GM19395 (cell line): Measurements from ENCODE around the gene CCDC3.

Experiments
- ATAC-seq: cut with Tn5 transposase; IDR thresholded peaks from one replicate; pipeline ENCODE4 v1.9.1; 2021; ENCODE audit warnings: mild to moderate bottlenecking, moderate library complexity; ENCODE audit not compliant: unreplicated experiment

The CCDC3 gene

DNA sequence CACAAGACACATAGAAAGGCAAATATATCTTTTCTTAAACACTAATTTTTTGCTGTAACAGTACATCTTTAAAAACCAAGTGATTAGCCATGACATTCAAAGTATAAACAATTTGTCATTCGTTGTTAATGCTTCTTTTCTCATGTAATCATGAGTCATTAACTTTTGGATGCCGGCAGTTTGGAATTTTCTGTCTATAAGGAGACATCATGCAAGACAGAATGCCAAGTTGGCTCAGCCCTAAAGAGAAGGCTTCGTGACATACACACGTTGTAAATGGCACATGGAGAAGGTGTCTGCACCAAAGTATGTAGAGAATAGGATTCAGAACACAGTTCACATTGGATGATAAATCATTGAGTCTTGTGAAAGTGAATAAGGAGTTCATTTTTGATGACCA lies 35.9 kb downstream of the CCDC3 start:
- ATAC-seq = no peak

DNA sequence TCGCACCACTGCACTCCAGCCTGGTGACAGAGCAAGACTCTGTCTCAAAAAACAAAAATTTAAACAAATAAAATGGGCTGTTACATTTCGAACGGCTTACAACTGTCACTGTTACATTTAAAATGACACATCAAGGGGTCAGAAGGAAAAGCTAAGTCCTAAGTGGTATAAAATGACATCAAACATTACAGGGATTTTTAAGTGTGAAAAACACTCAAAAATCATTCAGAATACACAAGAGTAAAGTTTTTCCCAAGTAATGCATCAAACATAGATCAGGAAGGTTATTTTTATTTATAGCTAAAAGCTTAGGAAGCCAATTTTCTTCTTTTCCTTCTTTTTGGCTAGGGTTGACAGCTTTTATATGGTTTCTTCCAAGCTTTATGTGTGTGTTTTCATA lies 39.0 kb downstream of the CCDC3 start:
- no peak for ATAC-seq

DNA sequence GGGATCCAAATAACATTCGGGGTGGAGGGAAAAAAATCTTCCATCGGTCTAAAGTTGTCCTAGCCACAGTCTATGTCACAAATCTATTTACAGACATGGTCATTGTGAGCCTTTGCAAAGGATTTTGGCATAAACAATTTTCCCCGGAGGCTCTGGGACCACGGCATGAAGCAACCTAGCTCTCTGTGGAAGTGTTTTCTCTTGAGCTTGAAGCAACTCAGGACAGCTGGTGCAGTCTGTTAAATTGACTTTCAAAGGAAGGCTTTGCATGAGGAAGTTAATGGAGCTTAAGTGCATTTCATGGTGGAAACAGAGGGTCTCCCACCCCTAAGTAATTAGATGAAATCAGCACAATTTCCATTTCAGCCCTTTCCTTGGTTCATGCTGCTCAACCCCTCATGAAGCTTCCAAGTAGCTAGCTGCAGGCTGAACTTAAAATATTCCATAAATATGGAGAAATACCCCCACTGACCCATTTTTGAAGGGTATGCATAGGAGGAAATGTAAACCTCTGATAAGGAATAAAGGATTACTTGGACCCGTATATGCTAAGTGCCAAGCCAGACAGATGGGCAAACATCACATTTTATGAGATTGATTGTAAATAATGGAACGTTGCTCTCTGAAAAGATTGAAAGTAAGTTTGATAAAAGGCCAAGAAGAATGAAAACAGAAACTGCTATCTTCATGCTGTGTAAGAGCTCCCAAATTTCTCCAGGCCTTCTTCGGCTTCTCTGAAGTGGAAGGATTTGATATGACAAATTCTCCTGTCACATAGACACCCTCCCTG lies 39.9 kb downstream of the CCDC3 start:
- ATAC-seq = no peak

DNA sequence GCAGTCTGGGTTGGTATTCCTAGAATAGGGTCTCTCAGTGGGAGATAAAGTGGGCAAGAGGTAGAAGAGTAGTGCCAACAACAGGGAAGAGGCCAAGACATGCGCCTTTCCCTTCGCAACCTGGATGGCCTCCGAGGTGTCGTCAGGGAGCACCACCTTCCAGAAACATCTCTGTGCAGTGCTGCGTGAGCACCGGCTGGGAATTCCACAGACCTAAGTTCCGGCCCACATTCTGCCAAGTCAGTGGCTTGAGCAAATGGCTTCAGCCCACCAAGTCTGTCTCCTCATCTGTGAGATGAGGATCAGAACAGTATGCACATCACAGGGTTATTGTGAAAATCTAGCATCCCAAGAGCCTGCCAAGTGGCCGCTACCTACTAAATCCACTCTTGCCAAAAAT lies 40.6 kb downstream of the CCDC3 start:
- ATAC-seq = no peak

DNA sequence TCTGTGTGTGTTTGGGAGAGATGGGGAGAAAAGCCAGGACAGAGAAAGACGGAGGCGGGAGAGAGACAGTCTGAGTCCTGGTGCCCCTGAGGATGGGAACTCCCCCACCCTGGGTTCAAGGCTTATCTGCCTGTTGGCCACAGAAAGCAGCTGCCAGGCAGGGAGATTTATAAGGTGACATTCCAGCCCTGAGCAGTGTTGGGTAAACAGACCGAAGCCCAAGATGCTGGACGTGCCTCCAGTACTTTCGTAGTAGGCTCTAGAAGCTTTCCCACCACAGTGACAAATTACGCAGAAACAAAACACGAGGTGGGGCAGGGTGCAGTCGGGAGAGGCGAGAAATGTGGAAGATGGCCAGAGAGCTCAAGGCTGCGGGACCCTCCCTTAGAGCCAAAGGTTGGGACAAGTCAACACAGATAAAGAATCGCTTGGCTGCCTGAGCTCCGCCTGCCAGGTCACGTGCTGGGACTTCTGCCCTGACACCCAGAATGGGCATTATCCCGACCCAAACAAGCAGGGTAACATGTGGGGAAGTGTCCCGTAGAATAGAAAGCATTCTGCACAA lies 41.1 kb downstream of the CCDC3 start:
- no peak for ATAC-seq

DNA sequence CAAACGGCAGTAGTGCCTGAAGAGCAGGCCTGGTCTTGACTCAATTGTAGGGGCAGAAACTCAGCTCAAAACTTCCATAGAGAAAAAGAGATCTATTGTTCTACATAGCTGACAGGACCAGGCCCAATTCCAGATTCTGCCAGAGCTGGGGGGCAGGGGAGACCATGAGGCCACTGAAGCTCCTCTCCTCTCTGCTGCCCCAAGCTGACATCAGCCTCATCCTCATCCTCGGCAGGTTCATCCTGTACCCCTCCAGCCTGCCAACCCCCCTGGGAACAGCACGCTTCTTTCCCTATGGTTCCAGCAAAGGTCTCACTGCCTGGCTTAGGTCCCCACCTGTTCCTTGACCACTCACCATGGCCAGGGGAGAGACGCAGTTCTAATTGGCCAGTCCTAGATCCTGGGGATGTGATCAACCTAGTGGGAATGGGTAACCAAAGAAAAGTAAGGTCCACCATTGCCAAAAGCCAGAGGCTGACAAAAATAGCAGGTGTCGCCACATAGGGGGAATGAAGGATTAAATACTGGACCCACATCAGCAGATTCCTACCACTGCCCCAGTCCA lies 42.9 kb downstream of the CCDC3 start:
- ATAC-seq = no peak

DNA sequence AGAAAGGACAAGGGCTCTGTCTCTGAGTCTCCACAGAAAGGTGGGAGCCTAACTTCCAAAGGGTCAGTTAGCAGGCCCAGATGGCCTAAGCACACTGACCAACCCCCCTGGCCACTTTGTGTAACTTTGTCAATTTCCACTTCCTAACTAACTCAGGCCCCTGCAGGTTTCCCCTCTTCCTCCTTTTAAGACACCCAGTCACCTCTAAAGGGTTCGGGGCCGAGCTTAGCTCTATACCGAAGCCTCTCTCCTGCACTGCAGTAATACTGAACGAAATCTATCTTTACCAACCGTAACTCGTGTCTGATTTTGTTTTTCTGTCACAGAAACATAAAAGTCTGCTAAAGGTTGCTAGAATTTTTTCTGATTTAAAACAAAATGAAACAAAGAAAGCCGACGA lies 44.4 kb downstream of the CCDC3 start:
- no peak for ATAC-seq

DNA sequence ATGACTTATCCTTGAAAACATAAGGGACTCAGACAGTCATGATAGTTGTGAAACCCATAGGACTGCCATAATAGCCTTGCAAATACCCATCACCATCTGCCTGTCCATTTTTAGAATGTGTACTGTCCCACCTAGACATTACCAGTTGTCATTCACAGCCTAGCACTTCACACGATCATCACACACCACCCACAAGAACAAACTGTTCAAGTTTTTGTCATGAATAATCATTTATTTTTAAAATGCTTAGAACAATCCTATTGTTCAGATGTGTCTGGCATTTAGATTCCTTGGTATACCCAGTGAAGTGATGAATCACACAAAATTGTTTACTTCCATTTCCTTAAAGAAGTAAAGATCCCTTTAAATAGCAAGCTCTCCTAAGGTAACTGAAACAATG lies 46.6 kb downstream of the CCDC3 start:
- no peak for ATAC-seq

DNA sequence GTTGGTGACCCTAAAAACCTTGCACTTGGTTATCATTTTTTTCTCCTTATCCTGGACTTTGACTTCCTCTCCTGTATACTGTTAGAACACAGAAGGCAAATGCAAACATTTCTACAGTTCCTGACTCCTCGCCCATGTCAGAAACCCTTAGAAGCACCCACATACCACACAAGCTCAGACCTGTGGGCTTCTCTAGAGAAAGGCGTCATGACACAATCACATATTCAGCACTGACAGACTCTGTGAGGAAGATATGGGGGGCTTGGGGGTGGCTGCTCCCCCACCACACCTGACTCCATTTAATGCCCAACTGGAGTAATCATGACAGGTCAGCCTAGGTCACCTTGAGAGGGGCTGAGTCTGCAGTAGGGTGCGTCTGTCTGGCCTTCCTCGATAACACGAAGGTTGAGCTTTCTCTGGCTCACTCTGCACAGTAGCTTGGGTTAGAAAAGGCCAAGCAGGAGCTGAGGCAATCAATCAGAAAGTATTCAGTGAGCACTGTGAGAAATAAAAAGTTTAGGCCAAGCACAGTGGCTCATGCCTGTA lies 50.9 kb downstream of the CCDC3 start:
- ATAC-seq = no peak

DNA sequence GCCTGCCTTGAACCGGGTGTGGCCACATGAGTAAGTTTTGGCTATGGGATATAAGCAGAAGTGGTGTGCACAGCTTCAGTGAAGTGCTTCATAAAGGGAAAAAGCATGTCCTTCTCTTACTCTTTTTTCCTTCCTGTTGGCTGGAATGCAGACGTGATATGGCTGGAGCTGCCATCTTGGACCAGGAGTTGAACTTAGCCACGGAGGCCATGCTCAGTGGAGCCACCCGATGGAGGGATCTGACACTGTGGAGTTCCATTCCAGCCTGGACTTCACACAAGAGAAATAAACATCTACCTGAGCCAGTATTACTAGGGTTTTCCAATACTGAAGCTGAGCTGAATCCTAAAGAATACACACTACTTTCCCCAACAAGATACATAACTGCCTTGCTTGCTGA lies 52.3 kb downstream of the CCDC3 start:
- ATAC-seq = no peak

DNA sequence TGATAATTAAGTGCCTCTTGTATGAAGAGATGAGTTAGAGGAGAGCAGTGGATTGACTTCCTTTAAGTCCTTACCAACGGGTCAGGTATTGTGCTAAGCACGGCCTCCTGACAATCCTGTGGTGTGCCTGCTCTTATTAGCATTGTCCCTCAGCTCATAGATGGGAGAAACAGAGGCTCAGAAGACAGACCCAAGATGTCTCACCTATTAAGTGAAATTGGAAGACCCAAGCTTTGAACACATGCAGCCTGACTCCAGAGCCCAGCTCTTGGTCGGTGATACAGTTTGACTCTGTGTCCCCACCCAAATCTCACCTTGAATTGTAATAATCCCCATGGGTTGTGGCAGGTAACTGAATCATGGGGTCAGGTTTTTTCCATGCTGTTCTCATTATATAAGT lies 53.8 kb downstream of the CCDC3 start:
- no peak for ATAC-seq

DNA sequence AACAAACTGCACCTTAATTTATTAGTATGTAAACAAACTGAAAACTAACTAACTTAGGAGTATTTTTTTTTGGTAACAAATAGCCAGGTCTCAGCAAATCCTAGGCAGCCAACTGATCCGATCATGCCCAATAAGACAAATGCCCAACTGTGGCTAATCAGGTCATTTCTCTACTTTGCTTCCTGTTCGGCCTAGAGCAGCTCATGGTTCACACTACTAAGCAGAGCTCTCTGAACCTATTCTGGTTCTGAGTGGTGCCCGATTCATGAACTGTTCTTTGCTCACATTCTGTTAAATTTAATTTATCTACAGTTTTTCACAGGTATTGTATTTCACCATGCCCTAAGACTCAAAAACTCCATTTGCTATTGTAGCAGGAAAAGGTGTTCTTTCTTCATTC lies 55.1 kb downstream of the CCDC3 start:
- no peak for ATAC-seq

DNA sequence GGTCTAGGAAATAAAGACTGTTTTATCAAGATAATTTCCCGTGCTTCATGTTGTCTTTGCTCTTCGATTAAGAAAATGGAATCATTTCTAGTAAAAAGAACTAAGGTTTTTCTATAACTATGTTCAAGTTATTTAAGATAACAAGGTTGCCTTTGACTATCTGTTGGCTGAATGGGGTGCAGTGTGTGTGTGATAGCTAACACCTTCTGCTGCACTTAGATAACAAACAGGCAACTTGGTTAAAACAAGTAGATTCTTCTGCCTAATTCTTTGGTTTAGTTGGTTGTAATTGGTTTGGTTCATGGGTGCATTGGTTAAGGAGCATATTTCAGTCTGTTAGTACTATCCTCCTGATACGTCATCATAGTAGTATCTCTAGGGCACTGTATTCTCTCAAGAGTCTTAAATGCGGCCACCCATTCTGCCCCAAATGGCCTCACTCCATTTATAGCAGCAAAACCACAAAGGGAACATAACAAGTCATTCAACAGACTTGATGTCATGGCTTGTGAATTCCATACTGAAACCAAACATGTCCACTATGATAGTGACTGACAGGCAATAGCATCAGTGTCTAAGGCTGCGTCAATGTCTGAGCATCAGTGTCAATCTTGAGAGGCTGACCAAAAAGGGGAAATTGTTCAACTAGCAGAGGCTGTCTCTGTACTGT lies 55.7 kb downstream of the CCDC3 start:
- ATAC-seq = no peak

DNA sequence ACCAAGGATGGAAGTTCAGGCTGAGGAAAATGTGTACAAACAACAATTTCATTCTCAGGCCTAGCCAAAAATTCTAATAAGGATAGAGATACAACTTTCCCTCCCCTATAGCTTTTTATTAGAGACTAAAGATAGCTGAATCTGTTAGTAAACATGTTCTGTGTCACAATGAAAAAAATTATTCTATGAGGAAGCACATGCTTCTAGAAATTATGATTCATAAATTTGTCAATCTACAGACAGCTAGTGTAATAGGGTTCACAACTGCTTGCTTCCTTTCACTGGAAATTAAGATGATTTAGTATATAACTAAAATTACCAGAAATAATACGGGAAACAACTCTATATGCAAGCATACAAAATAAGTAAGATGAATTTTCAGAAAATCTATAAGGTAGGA lies 56.6 kb downstream of the CCDC3 start:
- ATAC-seq = no peak

DNA sequence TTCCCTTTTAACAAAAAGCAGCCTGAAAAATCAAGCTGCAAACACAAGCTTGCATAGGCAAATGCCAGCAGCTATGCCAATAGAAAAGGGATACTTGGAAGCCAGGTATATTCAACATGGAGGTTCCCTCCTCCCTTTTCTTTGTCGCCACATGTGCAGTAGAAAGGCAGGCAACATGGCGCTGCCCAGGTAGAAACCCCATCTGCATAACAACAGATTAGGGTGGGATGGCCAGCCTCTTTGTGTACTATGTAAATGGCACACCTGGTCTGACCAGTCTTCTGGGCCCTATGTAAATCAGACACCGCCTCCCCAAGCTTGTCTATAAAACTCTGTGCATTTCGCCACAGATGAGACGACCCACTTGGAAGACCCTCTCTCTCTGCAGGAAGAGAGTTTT lies 58.1 kb downstream of the CCDC3 start:
- no peak for ATAC-seq

DNA sequence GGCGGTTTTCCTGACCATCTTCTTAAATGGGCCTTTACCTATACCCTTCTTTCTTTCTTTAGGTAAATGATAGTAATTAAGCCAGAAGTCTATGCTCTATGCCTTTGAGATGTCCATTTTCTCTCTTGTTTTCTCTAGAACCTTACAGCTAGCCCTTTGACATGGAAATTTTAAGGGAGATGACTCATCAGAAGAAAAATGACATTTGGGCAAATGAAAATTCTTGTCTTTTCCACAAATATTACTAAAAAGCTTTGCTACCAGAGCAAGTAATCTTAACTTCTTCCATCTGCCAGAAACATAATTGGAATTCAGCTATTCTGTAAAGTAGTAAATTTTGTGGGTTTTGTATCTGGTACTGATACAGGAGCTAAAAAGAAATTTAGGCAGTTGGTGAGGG lies 59.5 kb downstream of the CCDC3 start:
- no peak for ATAC-seq

DNA sequence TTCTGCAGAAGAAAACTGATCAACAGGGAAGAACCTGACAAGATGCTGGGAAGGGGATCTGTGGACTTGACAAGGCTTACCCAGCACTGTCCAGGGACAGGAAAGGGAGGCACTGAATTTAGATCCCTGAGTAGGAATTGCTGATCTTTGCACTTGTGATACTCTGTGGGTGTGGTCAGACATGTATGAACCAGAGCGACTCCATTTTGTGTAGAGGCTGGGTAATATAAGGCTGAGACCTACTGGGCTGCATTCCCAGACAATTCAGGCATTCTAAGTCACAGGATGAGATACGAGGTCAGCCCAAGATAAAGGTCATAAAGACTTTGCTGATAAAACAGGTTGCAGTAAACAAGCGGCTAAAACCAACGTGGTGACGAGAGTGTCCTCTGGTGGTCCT lies 60.7 kb downstream of the CCDC3 start:
- ATAC-seq = no peak

DNA sequence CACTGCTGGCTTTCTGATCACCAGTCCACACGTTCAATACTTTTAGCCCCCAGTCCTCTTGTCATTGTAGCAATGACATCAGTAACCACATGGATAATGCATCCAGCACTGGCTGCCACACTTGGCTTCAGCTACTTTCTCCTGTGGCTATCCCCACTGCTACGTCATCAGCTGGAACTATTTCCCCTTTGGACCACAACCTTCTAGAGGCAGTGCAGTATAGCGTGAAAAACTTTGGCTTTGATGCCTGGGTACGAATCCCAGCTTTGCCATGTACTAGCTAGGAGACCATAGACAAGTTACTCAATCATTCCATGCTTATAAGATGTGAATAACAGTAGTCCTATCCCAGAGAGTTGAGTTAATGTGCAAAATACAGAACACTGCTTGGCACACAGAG lies 63.2 kb downstream of the CCDC3 start:
- no peak for ATAC-seq

DNA sequence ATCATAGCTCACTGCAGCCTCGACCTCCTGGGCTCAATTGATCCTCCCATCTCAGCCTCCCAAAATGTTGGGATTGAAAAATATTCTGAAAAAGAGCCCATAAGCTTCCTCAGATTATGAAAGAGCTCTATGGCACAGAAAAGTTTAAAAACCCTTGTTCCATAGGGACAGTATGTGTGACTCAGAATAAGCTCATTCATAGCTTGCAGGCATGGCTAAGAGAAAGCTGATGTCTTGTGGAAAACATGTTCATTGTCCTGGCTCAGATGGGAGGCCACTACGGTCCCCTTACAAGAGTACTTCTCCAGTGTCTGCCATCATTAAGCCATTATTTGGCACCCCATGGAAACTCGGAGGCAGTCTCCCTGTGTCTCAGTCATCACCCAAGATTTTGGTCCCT lies 64.0 kb downstream of the CCDC3 start:
- no peak for ATAC-seq

DNA sequence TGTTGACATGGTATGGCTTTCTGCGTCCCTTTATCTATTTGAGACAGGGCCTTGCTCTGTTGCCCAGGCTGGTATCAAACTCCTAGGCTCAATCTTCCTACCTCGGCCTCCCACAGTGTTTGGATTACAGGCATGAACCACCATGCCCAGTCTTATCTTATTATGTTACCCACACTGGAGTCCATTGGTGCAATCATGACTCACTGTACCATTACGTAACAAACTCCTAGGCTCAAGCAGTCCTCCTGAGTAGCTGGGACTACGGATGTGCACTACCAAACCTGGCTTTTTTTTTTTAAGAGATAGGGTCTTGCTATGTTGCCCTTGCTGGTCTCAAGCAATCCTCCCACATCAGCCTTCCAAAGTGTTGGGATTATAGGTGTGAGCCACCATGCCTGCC lies 66.7 kb downstream of the CCDC3 start:
- no peak for ATAC-seq

DNA sequence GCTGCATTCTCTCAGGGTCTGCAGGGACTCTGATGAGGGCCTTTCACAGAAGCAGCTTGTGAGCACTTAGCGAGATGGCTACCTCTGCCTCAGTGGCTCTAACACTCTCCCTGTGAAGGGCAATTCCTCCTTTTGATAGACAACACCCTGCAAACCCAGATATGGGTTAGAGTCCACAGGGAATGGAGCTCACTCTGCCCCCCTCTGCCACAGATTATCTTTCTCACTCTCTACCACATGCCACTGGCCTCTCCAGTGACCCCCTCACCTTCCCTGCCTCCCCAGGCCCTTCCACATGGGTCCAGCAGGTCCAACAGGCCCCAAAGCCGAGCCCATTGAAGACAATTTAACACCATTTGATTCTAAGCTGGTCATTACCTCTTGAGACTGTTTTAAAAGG lies 72.1 kb downstream of the CCDC3 start:
- no peak for ATAC-seq

DNA sequence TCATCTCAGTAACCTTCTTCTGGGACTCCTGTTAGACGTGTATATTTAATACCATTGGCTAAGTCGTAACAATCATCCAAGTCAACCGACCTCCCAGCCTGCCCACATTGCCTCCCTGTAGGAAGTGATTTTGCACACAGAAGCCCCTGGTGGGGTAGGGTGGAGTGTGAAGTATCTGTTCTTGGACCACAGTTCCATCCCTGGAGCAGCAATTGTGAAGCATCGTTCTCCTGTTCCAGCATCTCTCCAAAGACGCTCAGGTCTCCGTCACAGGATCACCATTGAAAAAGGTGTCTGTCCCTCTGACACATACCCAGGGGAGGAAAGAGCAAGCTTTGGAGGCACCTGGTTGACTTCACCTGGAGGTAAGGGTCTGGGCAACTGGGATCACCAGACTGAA lies 72.9 kb downstream of the CCDC3 start:
- no peak for ATAC-seq
